Caki2 (cell line): ENCODE data around the gene ELK4. TPM values are rescaled to one million over a fixed set of nuclear protein-coding genes. Genes with fewer than 3 reads are reported as not detected.

Experiments
- DNase-seq: peaks from one replicate; pipeline ENCODE4 v3.0.0-alpha.2; 2015; ENCODE audit warnings: low read depth
- in situ Hi-C: cut with HindIII; loops from 2 replicates; pipeline ENCODE4 v1.10.0; 2016; ENCODE audit warnings: low sequenced_read_pairs, low pct_unique_long_range_greater_than_20kb, mixed read lengths
- total RNA-seq: library from RNA; depleted of rRNA; stranded (reverse); fragments of >200 nt; shearing (Covaris generic); gene quantifications from 2 replicates; pipeline ENCODE4 v1.2.3, GENCODE V29; 2014; ENCODE audit warnings: low replicate concordance

The ELK4 gene
- total RNA-seq, 1 experiment from 2014 or later: 16.1 TPM

GRCh38 chr1:205577874-205578658, 53.7 kb downstream of the ELK4 start:
- DNase-seq: no peak
- in situ Hi-C loops: no loop called here

GRCh38 chr1:205576805-205577761, 54.7 kb downstream of the ELK4 start:
- no peak for DNase-seq
- in situ Hi-C loops: no loop called here

- in situ Hi-C loops: no loop called here
- DNase-seq: no peak
Measured at GRCh38 chr1:205576011-205576410, 55.8 kb downstream of the ELK4 start.

GRCh38 chr1:205575294-205575885, 56.4 kb downstream of the ELK4 start:
- in situ Hi-C loops: no loop called here
- no peak for DNase-seq

GRCh38 chr1:205572421-205572820, 59.4 kb downstream of the ELK4 start:
- in situ Hi-C loops: no loop called here
- no peak for DNase-seq

DNA sequence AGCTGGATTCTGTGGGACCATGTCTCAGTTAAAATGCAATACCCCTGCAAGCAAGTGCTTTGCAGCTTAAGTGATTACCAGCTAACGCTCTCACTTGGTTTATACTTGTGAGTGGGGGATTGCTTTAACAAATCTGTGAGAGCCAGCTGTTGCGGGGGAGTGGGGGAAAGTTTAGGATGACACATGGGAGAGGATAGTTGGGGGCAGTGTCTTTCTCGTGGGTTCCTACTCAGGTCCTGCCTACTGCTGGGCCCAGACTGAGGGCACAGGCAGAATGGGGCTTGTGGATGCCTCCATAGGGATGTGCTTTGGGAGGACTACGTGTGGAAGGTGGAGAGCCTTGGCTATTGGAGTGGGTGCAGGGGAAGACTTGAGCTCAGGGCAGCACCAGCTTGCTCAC, 60.1 kb downstream of the ELK4 start:
- in situ Hi-C loops: no loop called here
- no peak for DNase-seq

GRCh38 chr1:205570796-205571537, 60.8 kb downstream of the ELK4 start:
- in situ Hi-C loops: no loop called here
- DNase-seq: no peak

GRCh38 chr1:205570173-205570501, 61.7 kb downstream of the ELK4 start:
- DNase-seq: no peak
- in situ Hi-C loops: no loop called here

DNA sequence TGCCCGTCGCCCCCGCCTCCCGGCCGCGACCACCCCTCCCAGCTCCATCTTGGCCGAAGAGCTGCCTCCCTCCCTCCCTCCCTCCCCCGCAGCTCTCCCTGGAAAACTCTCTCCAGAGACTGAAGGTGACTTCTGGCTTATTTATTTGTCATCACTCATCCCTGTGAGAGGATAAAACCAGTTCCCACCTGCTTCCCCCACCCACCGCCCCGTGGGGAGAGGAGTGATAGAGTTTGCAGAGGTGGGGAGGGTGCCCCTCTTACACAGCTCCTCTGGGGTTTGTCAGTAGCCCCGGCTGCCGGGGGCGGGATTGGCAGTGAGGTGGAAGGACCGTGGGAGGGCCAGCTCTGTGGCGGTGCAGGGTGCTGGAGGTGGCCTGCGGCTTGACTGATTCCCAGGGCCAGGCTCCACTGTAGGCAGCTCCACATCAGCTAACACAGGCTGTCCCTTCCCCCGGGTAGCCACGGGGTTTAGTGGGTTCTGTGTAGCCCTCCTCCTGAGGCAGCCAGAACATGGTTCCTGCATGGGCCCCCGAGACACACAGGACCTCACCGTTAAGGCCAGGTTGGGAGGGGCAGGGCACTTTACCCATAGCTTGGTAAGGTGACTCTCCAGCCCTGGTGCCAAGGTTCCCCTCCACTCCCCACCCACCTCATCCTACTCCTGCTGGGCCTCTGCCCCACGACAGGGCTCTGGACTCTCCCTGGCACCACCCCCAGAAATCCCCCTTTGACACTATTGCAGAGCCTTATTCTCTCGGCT, 62.2 kb downstream of the ELK4 start:
- no peak for DNase-seq
- in situ Hi-C loops: no loop called here

- DNase-seq: no peak
- in situ Hi-C loops: no loop called here
Measured at GRCh38 chr1:205568469-205569361, 63.1 kb downstream of the ELK4 start.

DNA sequence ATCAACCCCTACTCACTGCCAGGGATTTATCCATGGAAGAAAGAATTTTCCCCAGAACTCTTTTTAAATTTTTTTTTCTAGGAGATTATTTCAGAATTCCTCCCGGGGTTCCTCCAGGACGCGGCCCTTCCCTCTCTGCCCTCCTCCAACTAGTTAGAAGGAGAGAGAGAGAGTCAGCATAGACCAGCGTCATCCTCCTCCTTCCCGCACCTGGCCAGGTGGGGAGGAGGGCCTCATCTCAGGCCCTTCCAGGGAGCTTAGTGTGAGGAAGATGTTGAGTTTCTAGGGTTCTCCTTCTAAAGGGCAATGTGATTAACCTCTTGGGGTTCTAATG, 63.7 kb downstream of the ELK4 start:
- in situ Hi-C loops: no loop called here
- no peak for DNase-seq

DNA sequence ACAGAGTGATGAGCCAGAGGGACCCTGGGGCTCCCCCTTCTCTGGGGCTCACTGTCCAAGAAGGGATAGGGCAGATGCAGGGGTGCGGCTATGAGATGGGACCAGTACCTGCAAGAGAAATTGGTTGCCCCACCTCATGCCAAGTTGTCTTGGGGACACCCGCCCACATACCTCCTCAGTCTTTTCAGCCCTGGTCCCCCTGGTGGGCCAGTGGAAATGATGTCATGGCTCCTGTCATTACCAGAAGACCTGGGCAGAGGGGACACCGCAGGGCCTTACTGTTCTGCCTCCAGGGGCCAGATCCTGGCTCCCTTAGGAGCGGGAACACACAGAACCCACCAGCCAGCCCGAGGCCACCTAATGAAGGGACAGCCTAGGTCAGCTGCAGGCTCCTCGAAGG, 64.1 kb downstream of the ELK4 start:
- DNase-seq: no peak
- in situ Hi-C loops: no loop called here

GRCh38 chr1:205565799-205566198, 66.0 kb downstream of the ELK4 start:
- DNase-seq: no peak
- in situ Hi-C loops: no loop called here

GRCh38 chr1:205563927-205564441, 67.8 kb downstream of the ELK4 start:
- no peak for DNase-seq
- in situ Hi-C loops: no loop called here

GRCh38 chr1:205561501-205562203, 70.2 kb downstream of the ELK4 start:
- in situ Hi-C loops: no loop called here
- no peak for DNase-seq
